ENCODE measurements around the gene PHETA2.
"Not testable (repeated sequence)": the region's sequence is repeated elsewhere in the genome, so short reads cannot be mapped to it uniquely, and the experiment has no call there.

The PHETA2 gene

GRCh38 chr22:42091455-42091782, 17.4 kb downstream of the PHETA2 start:
- peak overlapping the region; percentile 66 for H3K4me3 ChIP-seq (ENCODE audit: low read depth, low read length)
- TF ChIP-seq CTCF (IDR thresholded peaks at IDR 0.05; ENCODE audit: low read depth, low read length), result no peak
- in situ Hi-C loops (cut with HindIII; ENCODE audit: low sequenced_read_pairs), result no loop called here
- no peak for DNase-seq (ENCODE audit: low read depth, low spot score)

DNA sequence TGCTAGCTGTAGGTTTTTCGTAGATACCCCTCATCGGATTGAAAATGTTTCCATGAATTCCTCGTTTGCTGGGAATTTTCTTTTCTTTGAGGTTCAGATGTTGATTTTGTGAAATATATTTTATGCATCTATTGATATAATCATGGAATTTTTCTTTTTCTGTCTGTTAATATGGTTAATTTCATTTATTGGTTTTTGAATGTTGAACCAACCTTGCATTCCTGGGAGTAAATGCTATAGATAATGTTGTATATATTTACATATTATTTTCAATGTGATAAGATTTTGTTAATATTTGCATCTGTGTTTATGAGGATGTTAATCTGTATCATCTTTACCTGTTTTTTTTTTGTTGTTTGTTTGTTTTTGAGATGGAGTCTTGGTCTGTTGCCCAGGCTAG, 27.2 kb downstream of the PHETA2 start:
- in situ Hi-C loops (cut with HindIII; ENCODE audit: low sequenced_read_pairs), result no loop called here
- no peak for TF ChIP-seq CTCF (IDR thresholded peaks at IDR 0.05; ENCODE audit: low read depth, low read length)
- DNase-seq (ENCODE audit: low read depth, low spot score), result no peak
- no peak overlapping the region for H3K4me3 ChIP-seq (ENCODE audit: low read depth, low read length)

GRCh38 chr22:42104332-42104860, 30.3 kb downstream of the PHETA2 start:
- in situ Hi-C loops (cut with HindIII; ENCODE audit: low sequenced_read_pairs); H3K4me3 ChIP-seq (ENCODE audit: low read depth, low read length); DNase-seq (ENCODE audit: low read depth, low spot score): not testable (repeated sequence)

DNA sequence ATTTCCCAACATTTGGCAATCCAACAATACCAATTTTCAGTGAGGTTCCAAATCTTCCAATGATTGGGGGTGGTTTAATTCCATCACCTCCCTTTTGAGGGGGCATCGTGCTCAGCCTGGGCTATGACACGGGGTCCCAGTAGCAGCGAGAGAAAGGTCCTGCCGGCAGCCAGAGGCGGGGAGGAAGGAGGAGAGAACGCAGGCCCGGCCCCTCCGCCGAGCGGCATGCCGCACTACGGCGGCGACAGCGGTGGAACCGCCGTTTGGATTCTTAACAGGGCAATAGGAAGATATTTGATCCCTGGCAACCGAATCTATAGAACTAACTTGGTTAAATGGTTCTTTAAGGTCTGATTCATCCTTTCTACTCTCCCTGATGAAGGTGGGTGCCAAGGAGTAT, 34.8 kb downstream of the PHETA2 start:
- no peak for TF ChIP-seq CTCF (IDR thresholded peaks at IDR 0.05; ENCODE audit: low read depth, low read length)
- no peak for DNase-seq (ENCODE audit: low read depth, low spot score)
- in situ Hi-C loops (cut with HindIII; ENCODE audit: low sequenced_read_pairs), result no loop called here
- H3K4me3 ChIP-seq (ENCODE audit: low read depth, low read length), result no peak overlapping the region

- DNase-seq (ENCODE audit: low read depth, low spot score), result no peak
- TF ChIP-seq CTCF (IDR thresholded peaks at IDR 0.05; ENCODE audit: low read depth, low read length), result no peak
- no peak overlapping the region for H3K4me3 ChIP-seq (ENCODE audit: low read depth, low read length)
- in situ Hi-C loops (cut with HindIII; ENCODE audit: low sequenced_read_pairs), result no loop called here
Observed at GRCh38 chr22:42111798-42112197, 37.8 kb downstream of the PHETA2 start.

- TF ChIP-seq CTCF (IDR thresholded peaks at IDR 0.05; ENCODE audit: low read depth, low read length), result peak; percentile 34
- in situ Hi-C loops (cut with HindIII; ENCODE audit: low sequenced_read_pairs); H3K4me3 ChIP-seq (ENCODE audit: low read depth, low read length); DNase-seq (ENCODE audit: low read depth, low spot score): not testable (repeated sequence)
Observed at GRCh38 chr22:42112793-42113192, 38.7 kb downstream of the PHETA2 start.

DNA sequence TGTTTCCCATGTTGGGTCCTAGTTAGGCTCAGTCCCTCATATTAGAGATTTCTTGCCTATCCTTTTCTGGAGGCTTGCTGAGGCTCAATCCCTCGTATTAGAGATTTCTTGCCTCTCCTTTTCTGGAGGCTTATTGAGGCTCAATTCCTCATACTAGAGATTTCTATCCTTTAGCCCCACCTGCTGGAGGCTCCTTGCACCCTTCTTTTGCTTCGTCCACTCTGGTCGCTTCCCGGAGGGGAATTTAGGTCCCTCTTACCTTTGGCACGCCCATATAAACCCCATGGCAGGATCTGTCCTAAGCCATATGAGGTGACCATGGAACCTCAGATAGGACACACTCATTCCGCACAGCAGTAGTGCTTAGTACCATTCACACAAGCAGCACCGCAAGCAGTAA, 40.7 kb downstream of the PHETA2 start:
- TF ChIP-seq CTCF (IDR thresholded peaks at IDR 0.05; ENCODE audit: low read depth, low read length), result peak; percentile 33
- no peak overlapping the region for H3K4me3 ChIP-seq (ENCODE audit: low read depth, low read length)
- no peak for DNase-seq (ENCODE audit: low read depth, low spot score)
- in situ Hi-C loops (cut with HindIII; ENCODE audit: low sequenced_read_pairs), result no loop called here

- H3K4me3 ChIP-seq (ENCODE audit: low read depth, low read length); DNase-seq (ENCODE audit: low read depth, low spot score); in situ Hi-C loops (cut with HindIII; ENCODE audit: low sequenced_read_pairs): not testable (repeated sequence)
Observed at GRCh38 chr22:42115420-42115830, 41.4 kb downstream of the PHETA2 start.
